GM12891 (cell line): ENCODE results near the gene SLC49A3.
A peak's percentile ranks its signal among the peaks of the same experiment; 100 is the strongest.
"Not testable (repeated sequence)": the region's sequence is repeated elsewhere in the genome, so short reads cannot be mapped to it uniquely, and the experiment has no call there.

Source experiments
- DNase-seq: peaks from one replicate; pipeline ENCODE4 v3.0.0; 2011; ENCODE audit warnings: low spot score; ENCODE audit not compliant: insufficient read length
- FAIRE-seq: peaks from 2 replicates; lab custom pipeline; 2011; peaks lifted over from hg19 to GRCh38; lab: Jason Lieb, UNC
- PAX5 ChIP-seq: IDR thresholded peaks from 2 replicates; pipeline ENCODE4 v1.6.1; 2011; ENCODE audit warnings: low read length, moderate library complexity, mild to moderate bottlenecking; ENCODE audit not compliant: insufficient read depth, severe bottlenecking
- POLR2A ChIP-seq: IDR thresholded peaks from 2 replicates; pipeline ENCODE4 v1.6.1; 2011; ENCODE audit warnings: low read depth, low read length, control low read depth
- POLR2AphosphoS5 ChIP-seq: IDR thresholded peaks from 2 replicates; pipeline ENCODE4 v1.6.1; 2011; ENCODE audit warnings: low read depth, low read length, control low read depth
- POU2F2 ChIP-seq: IDR thresholded peaks from 2 replicates; pipeline ENCODE4 v1.6.1; 2011; ENCODE audit warnings: low read depth, mild to moderate bottlenecking, control low read depth, low read length, moderate library complexity
- SPI1 ChIP-seq: IDR thresholded peaks from 2 replicates; pipeline ENCODE4 v1.6.1; 2011; ENCODE audit warnings: low read depth, low read length, control low read depth
- TAF1 ChIP-seq: IDR thresholded peaks from 2 replicates; pipeline ENCODE4 v1.6.1; 2011; ENCODE audit warnings: low read depth, low read length, control low read depth

Gene SLC49A3

DNA sequence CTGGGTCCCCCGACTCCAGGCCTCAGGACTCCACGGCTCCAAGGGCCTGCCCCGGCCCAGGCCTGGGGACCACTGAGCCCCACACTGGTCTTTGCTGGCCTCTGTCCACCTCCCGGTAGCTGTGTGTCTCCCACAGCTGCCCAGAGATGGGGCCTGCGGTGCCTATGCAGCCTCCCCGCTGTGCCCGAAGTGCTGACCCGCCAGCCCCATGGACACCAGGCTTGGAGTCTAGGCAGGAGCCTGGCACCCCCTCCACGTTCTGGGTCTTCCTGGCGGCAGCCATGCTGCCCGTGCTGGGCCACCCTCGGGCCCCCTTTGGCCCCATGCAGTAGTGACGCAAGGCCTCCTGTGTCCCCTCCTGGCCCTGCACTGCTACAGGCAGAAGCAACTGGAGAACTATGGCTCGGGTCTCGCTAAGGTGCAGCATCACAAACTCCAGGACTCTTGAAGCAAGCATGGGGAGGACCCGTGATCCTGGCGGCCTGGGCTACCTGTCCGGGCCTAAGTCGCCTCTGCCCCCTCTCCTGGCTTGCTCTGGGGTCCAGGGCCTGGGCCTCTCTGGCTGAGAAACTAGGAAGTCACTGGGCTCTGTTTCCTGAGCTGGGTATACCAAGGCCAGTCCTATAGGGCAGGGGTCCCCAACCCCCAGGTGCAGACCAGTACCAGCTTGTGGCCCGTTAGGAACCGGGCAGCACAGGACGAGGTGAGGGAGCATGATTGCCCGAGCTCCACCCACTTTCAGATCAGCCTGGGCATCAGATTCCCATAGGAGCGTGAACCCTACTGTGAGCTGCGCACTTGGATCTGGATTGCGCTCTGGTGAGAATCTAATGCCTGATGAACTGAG, 13.7 kb downstream of the SLC49A3 start:
- TF ChIP-seq SPI1, result no peak
- peak; percentile 12; the same call in 1 of the 2 replicates for TF ChIP-seq POLR2A
- TF ChIP-seq POLR2AphosphoS5, result no peak
- no peak for TF ChIP-seq POU2F2
- no peak for TF ChIP-seq PAX5
- TF ChIP-seq TAF1, result no peak
- FAIRE-seq (no peak), DNase-seq (no peak)

DNA sequence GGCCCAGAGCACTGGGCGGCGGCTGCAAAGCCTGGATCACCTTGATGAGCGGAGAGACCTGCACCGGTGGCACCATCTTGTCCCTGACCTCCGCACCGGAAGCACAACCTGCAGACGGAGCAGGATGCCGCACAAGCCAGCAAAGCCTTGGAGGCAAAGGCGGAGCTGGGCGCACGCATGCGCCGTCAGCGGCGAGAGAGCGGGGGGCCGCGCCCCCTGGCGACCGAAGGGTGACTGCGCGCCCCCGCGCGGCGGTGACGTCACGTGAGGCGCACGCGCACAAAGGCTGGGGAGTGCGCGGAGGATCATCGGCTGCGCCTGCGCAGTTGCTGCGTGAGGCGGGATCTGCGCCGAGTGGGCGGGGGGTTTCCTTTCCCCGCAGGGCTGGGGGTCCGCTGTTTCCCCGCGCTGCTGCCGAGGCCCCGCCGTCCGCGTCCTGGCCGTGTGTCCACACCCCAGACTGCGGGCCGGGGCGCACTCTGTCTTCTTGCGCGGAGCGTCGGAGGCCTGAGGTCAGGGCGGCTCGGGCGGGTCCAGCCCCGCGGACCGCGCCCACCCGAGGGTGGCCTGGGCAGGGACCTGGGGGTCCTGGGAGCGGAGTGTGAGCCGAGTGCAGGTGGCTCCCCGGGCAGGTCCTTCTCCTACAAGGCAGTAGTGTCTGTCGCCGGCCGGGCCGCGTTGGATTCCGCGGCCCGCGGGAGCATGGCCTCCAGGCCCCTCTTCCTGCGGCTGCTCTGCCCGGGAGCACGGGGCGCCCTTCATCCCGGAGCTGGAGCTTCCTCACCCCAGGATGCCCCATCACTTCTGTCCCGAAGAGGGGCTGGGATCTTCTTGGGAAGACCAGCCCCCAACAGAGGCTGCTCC, 14.5 kb downstream of the SLC49A3 start, which contains the start of the genes ATP5ME and MYL5:
ATP5ME (minus strand) TSS at position 105 of the 864 bp plus-strand sequence; CDS start at position 76, 29 bp downstream.
MYL5 (plus strand) TSS at position 371 of the 864 bp plus-strand sequence. CDS start 3,485 bp downstream, outside the sequence.
- peak; percentile 100 for FAIRE-seq
- peak; percentile 88 for TF ChIP-seq TAF1
- TF ChIP-seq POLR2AphosphoS5, result peak; percentile 87
- no peak for TF ChIP-seq PAX5
- peak; percentile 22; the same call in 1 of the 2 replicates for TF ChIP-seq POU2F2
- TF ChIP-seq POLR2A, result peak; percentile 91

DNA sequence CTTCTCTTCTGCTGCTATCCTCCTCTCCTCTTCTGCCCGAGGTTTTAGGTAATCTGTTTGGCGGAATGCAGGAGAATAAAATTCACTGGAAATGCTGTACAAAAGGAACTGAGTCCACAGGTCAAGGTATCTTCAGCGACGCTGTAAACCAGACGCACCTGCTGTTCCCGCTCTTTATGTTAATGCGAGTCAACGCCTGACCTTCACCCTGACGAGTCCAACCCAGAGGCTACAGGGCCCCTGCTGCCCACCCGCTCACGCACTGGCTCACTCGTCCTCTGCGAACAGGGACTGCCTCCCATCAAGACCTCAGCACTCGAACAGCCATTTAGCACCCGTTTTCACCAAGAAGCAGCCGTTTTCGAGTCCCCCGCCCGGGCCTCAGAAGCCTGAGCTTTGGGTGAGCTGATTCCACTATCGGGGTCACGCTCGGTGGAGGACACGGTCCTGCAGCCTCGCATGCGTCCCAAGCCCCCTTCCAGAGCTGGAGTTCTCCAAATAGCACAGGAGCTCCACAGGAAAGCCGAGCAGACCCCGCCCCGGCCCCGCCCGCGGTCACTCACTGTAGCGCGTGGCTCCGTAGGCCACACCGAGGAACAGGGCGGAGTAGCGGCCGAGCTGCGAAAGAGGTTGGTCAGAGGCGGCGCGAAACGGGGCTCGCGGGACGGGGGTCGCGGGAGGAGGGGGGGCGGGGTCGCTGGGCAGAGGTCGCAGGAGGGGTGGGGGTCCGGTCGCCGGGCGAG, 15.4 kb downstream of the SLC49A3 start:
- no peak for DNase-seq
- TF ChIP-seq SPI1, result no peak
- TF ChIP-seq POU2F2, result no peak
- TF ChIP-seq PAX5, result no peak
- no peak for TF ChIP-seq TAF1
- no peak for TF ChIP-seq POLR2AphosphoS5
- no peak for TF ChIP-seq POLR2A
- peak; percentile 43 for FAIRE-seq

More for the DNA sequence above, 14.5 kb downstream of the SLC49A3 start, which contains the start of the genes ATP5ME and MYL5:
- peak; percentile 100 for DNase-seq

DNA sequence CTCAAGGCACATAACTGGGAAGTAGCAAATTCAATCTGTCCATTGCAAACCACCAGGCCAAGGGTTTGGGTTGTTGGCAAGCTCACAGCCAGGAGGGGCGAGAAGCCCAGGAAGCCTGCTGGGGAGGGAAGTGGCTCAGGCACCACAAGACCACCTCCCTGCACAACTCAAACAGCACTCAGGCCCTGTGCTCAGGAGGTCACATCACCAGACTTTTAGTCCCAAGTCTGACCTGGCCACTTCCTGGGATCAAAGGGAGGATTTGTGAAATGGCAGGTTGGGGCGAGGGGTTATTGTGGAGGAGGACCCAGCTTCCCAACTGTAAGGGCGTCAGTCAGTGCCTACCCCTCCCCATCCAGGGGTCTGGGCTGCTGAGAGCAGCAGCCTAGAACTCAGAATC, 17.2 kb downstream of the SLC49A3 start:
- TF ChIP-seq POLR2A, result no peak
- no peak for DNase-seq
- FAIRE-seq, result no peak

DNA sequence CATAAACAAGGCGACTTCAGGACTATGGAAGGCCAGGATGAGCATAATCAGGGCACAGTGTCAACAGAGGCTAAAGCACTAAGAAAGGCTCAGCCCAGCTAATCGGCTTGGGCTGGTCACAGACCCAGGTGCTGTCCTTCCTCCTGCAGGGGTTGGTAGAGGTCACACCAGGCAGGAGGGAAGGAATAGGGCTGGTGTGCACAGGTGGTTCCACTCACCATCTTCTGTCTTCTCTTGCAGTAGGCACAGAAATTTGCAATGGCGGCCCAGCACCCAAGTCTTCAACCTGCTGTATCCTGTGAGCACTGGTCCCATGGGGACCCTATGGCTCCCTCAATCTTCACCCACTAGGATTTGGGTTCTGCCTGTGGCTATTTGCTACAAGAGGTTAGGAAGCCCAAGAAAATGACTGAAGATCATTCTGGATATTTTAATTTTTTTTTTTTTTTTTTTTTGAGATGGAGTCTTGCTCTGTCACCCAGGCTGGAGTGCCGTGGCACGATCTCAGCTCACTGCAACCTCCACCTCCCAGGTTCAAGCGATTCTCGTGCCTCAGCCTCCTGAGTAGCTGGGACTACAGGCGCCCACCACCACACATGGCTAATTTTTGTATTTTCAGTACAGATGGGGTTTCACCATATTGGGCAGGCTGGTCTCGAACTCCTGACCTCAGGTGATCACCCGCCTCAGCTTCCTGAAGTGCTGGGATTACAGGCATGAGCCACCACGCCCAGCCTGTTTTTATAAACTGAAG, 19.0 kb downstream of the SLC49A3 start:
- FAIRE-seq, DNase-seq: not testable (repeated sequence)

DNA sequence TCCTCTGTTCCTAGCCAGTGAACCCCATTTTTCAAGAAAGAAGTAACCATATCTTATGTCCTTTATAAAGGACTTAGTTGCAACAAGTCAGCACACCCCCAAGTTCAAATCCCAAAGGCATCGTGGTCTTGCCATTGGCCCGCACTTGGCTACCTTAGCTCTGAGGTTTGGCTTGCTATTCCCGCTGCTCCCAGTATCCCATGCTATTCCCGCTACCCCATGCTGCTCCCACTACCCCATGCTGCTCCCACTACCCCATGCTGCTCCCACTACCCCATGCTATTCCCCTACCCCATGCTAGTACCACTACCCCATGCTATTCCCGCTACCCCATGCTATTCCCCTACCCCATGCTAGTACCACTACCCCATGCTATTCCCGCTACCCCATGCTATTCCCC, 20.7 kb downstream of the SLC49A3 start:
- DNase-seq, FAIRE-seq: not testable (repeated sequence)

DNA sequence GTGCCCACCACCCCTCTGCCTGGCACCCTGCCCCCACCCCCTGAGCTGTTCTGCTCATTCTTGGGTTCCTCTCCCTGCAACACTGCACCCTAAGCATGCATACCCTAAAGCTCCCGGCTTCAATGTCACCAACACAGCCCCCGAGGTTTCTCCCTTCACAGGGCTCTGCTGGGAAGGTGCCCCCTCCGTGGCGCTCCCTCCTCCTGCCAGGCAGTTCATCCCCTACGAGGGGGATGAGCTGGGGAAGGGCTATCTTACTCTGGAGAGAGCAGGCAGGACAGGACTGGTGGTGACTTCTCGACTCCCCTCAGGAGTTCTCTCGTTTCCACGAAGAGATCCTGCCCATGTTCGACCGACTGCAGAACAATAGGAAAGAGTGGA, 21.4 kb downstream of the SLC49A3 start:
- no peak for DNase-seq
- FAIRE-seq, result no peak
- TF ChIP-seq POU2F2 (no peak), POLR2AphosphoS5 (no peak), PAX5 (no peak), POLR2A (no peak), SPI1 (no peak), TAF1 (no peak)

DNA sequence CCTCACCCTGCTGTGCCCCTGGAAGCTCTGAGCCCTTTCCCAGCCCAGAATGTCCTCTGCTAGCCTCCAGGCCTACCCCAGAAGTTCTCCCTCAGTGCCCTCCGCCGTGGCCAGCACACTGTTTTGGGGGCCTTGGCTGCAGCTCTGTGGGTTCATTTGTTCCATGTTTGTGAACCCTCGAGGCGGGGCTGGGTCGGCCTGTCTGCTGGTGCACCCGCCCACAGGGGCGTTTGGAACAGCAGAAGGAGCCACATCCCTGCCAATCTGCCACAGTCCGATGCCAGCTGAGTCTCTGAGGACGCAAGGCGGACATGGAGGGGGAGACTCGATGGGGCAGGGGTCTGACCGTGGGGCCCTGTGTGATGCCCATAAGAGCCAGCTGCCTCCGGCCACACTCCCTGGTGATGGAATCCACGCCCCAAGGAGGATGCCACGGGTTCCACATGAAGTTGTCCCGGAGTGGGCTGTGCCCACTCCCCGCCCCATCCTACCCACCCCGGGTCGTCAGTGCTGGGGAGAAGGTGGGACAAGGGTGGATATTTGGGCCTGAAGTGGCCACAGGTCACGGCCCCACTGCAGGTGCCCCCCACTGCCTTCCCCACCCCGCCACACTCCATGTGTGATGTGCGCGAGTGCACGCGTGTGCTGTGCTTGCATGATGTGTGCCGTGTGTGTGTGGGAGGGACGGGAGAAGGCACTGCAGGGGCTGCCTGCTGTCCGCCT, 22.0 kb downstream of the SLC49A3 start:
- no peak for DNase-seq
- no peak for FAIRE-seq
- no peak for TF ChIP-seq POLR2A
- no peak for TF ChIP-seq TAF1
- TF ChIP-seq POU2F2, result no peak
- TF ChIP-seq PAX5, result no peak
- TF ChIP-seq SPI1, result no peak
- TF ChIP-seq POLR2AphosphoS5, result no peak

DNA sequence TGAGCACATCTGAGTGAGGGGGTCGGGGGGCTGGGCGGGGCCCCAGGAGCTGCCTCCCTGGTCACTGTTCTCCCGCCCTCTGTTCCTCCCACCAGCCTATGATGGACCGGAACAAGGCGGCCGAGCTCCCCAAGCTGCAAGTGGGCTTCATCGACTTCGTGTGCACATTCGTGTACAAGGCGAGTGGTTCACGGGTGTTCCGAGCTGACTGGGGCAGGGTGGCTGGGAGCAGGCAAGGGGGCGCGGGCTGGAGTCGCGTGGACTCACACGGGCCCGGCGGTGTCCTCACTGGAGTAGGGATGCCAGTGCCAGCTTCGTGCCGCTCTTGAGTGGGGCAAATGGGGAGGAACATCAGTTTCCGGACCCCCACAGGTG, 22.5 kb downstream of the SLC49A3 start:
- TF ChIP-seq POU2F2 (no peak), SPI1 (no peak), POLR2AphosphoS5 (no peak), POLR2A (no peak), PAX5 (no peak), TAF1 (no peak)
- no peak for FAIRE-seq
- no peak for DNase-seq
